Measurements from ENCODE around the gene WWP2. TPM values are rescaled to one million over a fixed set of nuclear protein-coding genes. Genes with fewer than 3 reads are reported as not detected.
A peak's percentile ranks its signal among the peaks of the same experiment; 100 is the strongest.

WWP2 gene
- total RNA-seq, 1 experiment from 2014 or later, result 40.2 TPM

DNA sequence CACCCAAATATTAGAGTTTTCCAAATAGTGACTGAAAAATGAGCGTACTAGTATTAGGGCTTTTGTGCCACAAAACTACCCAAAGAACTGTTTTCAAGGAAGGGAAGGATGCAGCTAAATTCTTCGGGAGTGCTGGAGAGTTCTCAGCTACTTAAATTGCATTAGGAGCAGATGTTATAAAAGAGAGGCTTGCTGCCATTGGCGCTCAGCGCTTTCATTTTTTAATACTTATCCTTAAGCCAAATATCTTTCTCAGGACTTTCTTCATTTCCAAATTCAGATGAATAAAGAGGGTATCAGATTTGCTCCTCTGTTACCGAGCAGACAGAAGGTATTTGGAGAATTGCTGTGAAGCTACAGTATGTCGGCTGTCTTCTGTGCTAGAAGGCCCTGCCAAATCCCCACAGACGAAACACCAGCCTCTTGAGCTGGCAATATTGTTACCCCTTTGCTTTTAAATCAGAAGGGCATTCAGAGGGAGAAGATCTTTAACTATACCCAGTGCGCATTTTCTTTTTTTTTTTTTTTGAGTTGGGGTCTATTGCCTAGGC is 141.8 kb downstream of the WWP2 start:
- Mint-ChIP-seq H3K9me3 (no peaks in the 10 kb centered on the region; a peak in 1 of 5 replicates), H3K27ac (peak overlapping the region; percentile 69 to 97 (median 77); a peak in 4 of 7 replicates), H3K36me3 (ENCODE audit: insufficient read depth in 1 of 3, low read depth in 3 of 3) (peaks cover 9 to 19% (median 10%) of the 10 kb centered on the region in 3 experiments; a peak in 6 of 7 replicates), H3K4me1 (peaks cover 8 to 12% of the 10 kb centered on the region in 2 experiments), H3K4me3 (no peak overlapping the region), H3K27me3 (ENCODE audit: low read depth) (no peaks in the 10 kb centered on the region)
- Histone ChIP-seq H3T11ph (ENCODE audit: low read length) (no peak overlapping the region), H3K23ac (ENCODE audit: insufficient read length, low read depth, low read length) (no peak overlapping the region), H4K5ac (ENCODE audit: insufficient read length, low read depth, low read length) (no peak overlapping the region), H2BK5ac (ENCODE audit: insufficient read length, low read length) (no peak overlapping the region), H3K14ac (ENCODE audit: insufficient read depth, low read length) (no peak overlapping the region), H3K27ac (ENCODE audit: insufficient read length, low read depth, low read length) (no peak overlapping the region), H3K4ac (ENCODE audit: low read depth, low read length) (no peak overlapping the region), H3K23me2 (ENCODE audit: insufficient read length, low read depth, low read length, poor library complexity, severe bottlenecking) (no peaks in the 10 kb centered on the region), H2AFZ (ENCODE audit: low read length) (no peak overlapping the region), H4K8ac (replicated peaks; ENCODE audit: insufficient read length, low read depth, low read length) (no peak overlapping the region), H2BK20ac (ENCODE audit: low read depth, low read length, poor library complexity, severe bottlenecking) (no peak overlapping the region), H3K27me3 (ENCODE audit: insufficient read depth, low read length) (no peaks in the 10 kb centered on the region), H4K91ac (ENCODE audit: insufficient read length, low read depth, low read length) (no peak overlapping the region), H3K18ac (ENCODE audit: insufficient read length, low read depth, low read length) (no peak overlapping the region), H3K4me1 (ENCODE audit: insufficient read depth, low read length) (no peaks in the 10 kb centered on the region), H3K9ac (ENCODE audit: extremely low read depth, insufficient read length, low read length) (no peak overlapping the region), H2BK120ac (ENCODE audit: low read depth, low read length, poor library complexity, severe bottlenecking) (no peak overlapping the region), H4K20me1 (ENCODE audit: control insufficient read depth, insufficient read depth, insufficient read length) (no peaks in the 10 kb centered on the region), H3K4me2 (ENCODE audit: insufficient read depth, insufficient read length, low read length) (no peak overlapping the region), H2BK12ac (ENCODE audit: insufficient read length, low read depth, low read length) (no peak overlapping the region), H3K79me2 (ENCODE audit: insufficient read depth, low read length) (no peaks in the 10 kb centered on the region), H2BK15ac (ENCODE audit: low read depth, low read length) (no peak overlapping the region), H3K9me3 (ENCODE audit: control insufficient read depth, low read depth, low read length) (no peaks in the 10 kb centered on the region), H2AK5ac (ENCODE audit: insufficient read length, low read length) (no peak overlapping the region), H3K79me1 (ENCODE audit: insufficient read depth, low read depth, low read length, poor library complexity, severe bottlenecking) (no peaks in the 10 kb centered on the region), H3K56ac (ENCODE audit: insufficient read length, low read depth, low read length) (no peak overlapping the region)
- no peak for DNase-seq
- TF ChIP-seq, protein P1, sequence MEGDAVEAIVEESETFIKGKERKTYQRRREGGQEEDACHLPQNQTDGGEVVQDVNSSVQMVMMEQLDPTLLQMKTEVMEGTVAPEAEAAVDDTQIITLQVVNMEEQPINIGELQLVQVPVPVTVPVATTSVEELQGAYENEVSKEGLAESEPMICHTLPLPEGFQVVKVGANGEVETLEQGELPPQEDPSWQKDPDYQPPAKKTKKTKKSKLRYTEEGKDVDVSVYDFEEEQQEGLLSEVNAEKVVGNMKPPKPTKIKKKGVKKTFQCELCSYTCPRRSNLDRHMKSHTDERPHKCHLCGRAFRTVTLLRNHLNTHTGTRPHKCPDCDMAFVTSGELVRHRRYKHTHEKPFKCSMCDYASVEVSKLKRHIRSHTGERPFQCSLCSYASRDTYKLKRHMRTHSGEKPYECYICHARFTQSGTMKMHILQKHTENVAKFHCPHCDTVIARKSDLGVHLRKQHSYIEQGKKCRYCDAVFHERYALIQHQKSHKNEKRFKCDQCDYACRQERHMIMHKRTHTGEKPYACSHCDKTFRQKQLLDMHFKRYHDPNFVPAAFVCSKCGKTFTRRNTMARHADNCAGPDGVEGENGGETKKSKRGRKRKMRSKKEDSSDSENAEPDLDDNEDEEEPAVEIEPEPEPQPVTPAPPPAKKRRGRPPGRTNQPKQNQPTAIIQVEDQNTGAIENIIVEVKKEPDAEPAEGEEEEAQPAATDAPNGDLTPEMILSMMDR (conservative IDR thresholded peaks at IDR 0.05), result no peak
- no CpG with 5 or more reads among the region's 8 CpGs for WGBS (ENCODE audit: extremely low coverage, insufficient read length, low lambda C conversion rate)

Measured in H9 (cell line).